Measurements from ENCODE around the gene SHANK3. TPM values are rescaled to one million over a fixed set of nuclear protein-coding genes. Genes with fewer than 3 reads are reported as not detected.

SHANK3 gene
- total and polyA plus RNA-seq, 2 donors from 2014 or later: 8.8 to 40.5 TPM

GRCh38 chr22:50684986-50685385 is 12.4 kb downstream of the SHANK3 start:
- intact Hi-C loops (cut with DNase I): no loop called here
- no peak for TF ChIP-seq CTCF (IDR thresholded peaks at IDR 0.05; ENCODE audit: borderline replicate concordance, extremely low read depth, insufficient read depth)
- Histone ChIP-seq H3K4me3 (ENCODE audit: low read length in 3 of 3) (no peak overlapping the region), H3K27me3 (ENCODE audit: control insufficient read depth, insufficient read depth, low read length) (no peaks in the 10 kb centered on the region), H3K9me3 (ENCODE audit: control insufficient read depth in 2 of 3, insufficient read depth in 1 of 3, low read length in 3 of 3) (no peaks in the 10 kb centered on the region), H3K36me3 (ENCODE audit: control insufficient read depth in 2 of 3, insufficient read depth in 3 of 3, low read length in 3 of 3) (no peaks in the 10 kb centered on the region), H3K4me1 (ENCODE audit: control insufficient read depth in 2 of 3, insufficient read depth in 2 of 3, low read depth in 1 of 3, low read length in 3 of 3) (peaks cover 0 to 2% (median 0%) of the 10 kb centered on the region in 3 donors), H3K27ac (ENCODE audit: low read depth in 2 of 2, low read length in 2 of 2) (no peak overlapping the region), H3K9ac (ENCODE audit: low read length in 3 of 3) (no peak overlapping the region)
- FAIRE-seq (no peak), DNase-seq (no peak)

- H3K9ac ChIP-seq (ENCODE audit: low read length in 3 of 3): no peak overlapping the region
- no peak for TF ChIP-seq CTCF (IDR thresholded peaks at IDR 0.05; ENCODE audit: borderline replicate concordance, extremely low read depth, insufficient read depth)
- no peak overlapping the region for H3K4me3 ChIP-seq (ENCODE audit: low read length in 3 of 3)
- DNase-seq (no peak), FAIRE-seq (no peak)
- intact Hi-C loops (cut with DNase I): no loop called here
- no peaks in the 10 kb centered on the region for H3K27me3 ChIP-seq (ENCODE audit: control insufficient read depth, insufficient read depth, low read length)
- no peak overlapping the region for H3K27ac ChIP-seq (ENCODE audit: low read depth in 2 of 2, low read length in 2 of 2)
- H3K9me3 ChIP-seq (ENCODE audit: control insufficient read depth in 2 of 3, insufficient read depth in 1 of 3, low read length in 3 of 3): no peaks in the 10 kb centered on the region
- H3K4me1 ChIP-seq (ENCODE audit: control insufficient read depth in 2 of 3, insufficient read depth in 2 of 3, low read depth in 1 of 3, low read length in 3 of 3): peaks cover 0 to 2% (median 0%) of the 10 kb centered on the region in 3 donors
- H3K36me3 ChIP-seq (ENCODE audit: control insufficient read depth in 2 of 3, insufficient read depth in 3 of 3, low read length in 3 of 3): no peaks in the 10 kb centered on the region
These were observed 14.2 kb downstream of the SHANK3 start for GRCh38 chr22:50686794-50687193.

GRCh38 chr22:50687829-50688228 is 15.2 kb downstream of the SHANK3 start:
- no peaks in the 10 kb centered on the region for H3K9me3 ChIP-seq (ENCODE audit: control insufficient read depth in 2 of 3, insufficient read depth in 1 of 3, low read length in 3 of 3)
- H3K4me1 ChIP-seq (ENCODE audit: control insufficient read depth in 2 of 3, insufficient read depth in 2 of 3, low read depth in 1 of 3, low read length in 3 of 3): peaks cover 0 to 2% (median 0%) of the 10 kb centered on the region in 3 donors
- DNase-seq: peak in 1 of 5 donors; percentile 20
- H3K4me3 ChIP-seq (ENCODE audit: low read length in 3 of 3): no peak overlapping the region
- no peak overlapping the region for H3K27ac ChIP-seq (ENCODE audit: low read depth in 2 of 2, low read length in 2 of 2)
- intact Hi-C loops (cut with DNase I): no loop called here
- no peaks in the 10 kb centered on the region for H3K27me3 ChIP-seq (ENCODE audit: control insufficient read depth, insufficient read depth, low read length)
- no peak overlapping the region for H3K9ac ChIP-seq (ENCODE audit: low read length in 3 of 3)
- no peaks in the 10 kb centered on the region for H3K36me3 ChIP-seq (ENCODE audit: control insufficient read depth in 2 of 3, insufficient read depth in 3 of 3, low read length in 3 of 3)
- FAIRE-seq: no peak
- TF ChIP-seq CTCF (IDR thresholded peaks at IDR 0.05; ENCODE audit: borderline replicate concordance, extremely low read depth, insufficient read depth): no peak

GRCh38 chr22:50688448-50688847 is 15.8 kb downstream of the SHANK3 start:
- TF ChIP-seq CTCF (IDR thresholded peaks at IDR 0.05; ENCODE audit: borderline replicate concordance, extremely low read depth, insufficient read depth): no peak
- no peaks in the 10 kb centered on the region for H3K9me3 ChIP-seq (ENCODE audit: control insufficient read depth in 2 of 3, insufficient read depth in 1 of 3, low read length in 3 of 3)
- H3K9ac ChIP-seq (ENCODE audit: low read length in 3 of 3): no peak overlapping the region
- intact Hi-C loops (cut with DNase I): no loop called here
- H3K4me3 ChIP-seq (ENCODE audit: low read length in 3 of 3): no peak overlapping the region
- no peaks in the 10 kb centered on the region for H3K27me3 ChIP-seq (ENCODE audit: control insufficient read depth, insufficient read depth, low read length)
- H3K27ac ChIP-seq (ENCODE audit: low read depth in 2 of 2, low read length in 2 of 2): no peak overlapping the region
- H3K36me3 ChIP-seq (ENCODE audit: control insufficient read depth in 2 of 3, insufficient read depth in 3 of 3, low read length in 3 of 3): no peaks in the 10 kb centered on the region
- DNase-seq: peak in 1 of 5 donors; percentile 15
- FAIRE-seq: no peak
- peaks cover 0 to 2% (median 0%) of the 10 kb centered on the region in 3 donors for H3K4me1 ChIP-seq (ENCODE audit: control insufficient read depth in 2 of 3, insufficient read depth in 2 of 3, low read depth in 1 of 3, low read length in 3 of 3)

All from kidney (tissue), 14 donors.